Smooth muscle cell (in vitro differentiated cells): ENCODE data around the gene TUBA1A. TPM values are rescaled to one million over a fixed set of nuclear protein-coding genes. Genes with fewer than 3 reads are reported as not detected.

Experiments used
- DNase-seq: peaks from one replicate; lab custom pipeline; 2025; ENCODE audit not compliant: unreplicated experiment; lab: John Stamatoyannopoulos, UW
- H2AFZ ChIP-seq: fragments of 200-600 bp; sonication (generic); 2 replicates; pipeline ENCODE4 v1.6.0; 2016; ENCODE audit warnings: antibody characterized with exemption, low read depth, mild to moderate bottlenecking
- H3F3A ChIP-seq: fragments of 200-600 bp; sonication (generic); 2 replicates; pipeline ENCODE4 v1.6.0; 2017; ENCODE audit warnings: antibody characterized with exemption, low read depth
- H3K27ac ChIP-seq: fragments of 200-600 bp; sonication (generic); 2 replicates; pipeline ENCODE4 v1.5.1; 2016; ENCODE audit warnings: low read depth, mild to moderate bottlenecking
- H3K27me3 ChIP-seq: fragments of 200-600 bp; sonication (generic); 2 replicates; pipeline ENCODE4 v1.6.1; 2016; ENCODE audit warnings: low read depth, mild to moderate bottlenecking
- H3K36me3 ChIP-seq: fragments of 200-600 bp; sonication (generic); 2 replicates; pipeline ENCODE4 v1.5.1; 2016; ENCODE audit warnings: low read depth
- H3K4me1 ChIP-seq: fragments of 200-600 bp; sonication (generic); 2 replicates; pipeline ENCODE4 v1.5.1; 2016; ENCODE audit warnings: low read depth
- H3K4me2 ChIP-seq: fragments of 200-600 bp; sonication (generic); 2 replicates; pipeline ENCODE4 v1.6.0; 2016; ENCODE audit warnings: mild to moderate bottlenecking
- H3K4me3 ChIP-seq: fragments of 200-600 bp; sonication (generic); 2 replicates; pipeline ENCODE4 v1.5.1; 2016; ENCODE audit warnings: mild to moderate bottlenecking
- H3K79me2 ChIP-seq: fragments of 200-600 bp; sonication (generic); 2 replicates; pipeline ENCODE4 v1.6.0; 2016; ENCODE audit warnings: low read depth, mild to moderate bottlenecking
- H3K9ac ChIP-seq: fragments of 200-600 bp; sonication (generic); 2 replicates; pipeline ENCODE4 v1.6.0; 2016; ENCODE audit warnings: low read depth
- H3K9me3 ChIP-seq: fragments of 200-600 bp; sonication (generic); replicated peaks from 2 replicates; pipeline ENCODE4 v1.5.1; 2016; ENCODE audit warnings: low read depth
- H4K20me1 ChIP-seq: fragments of 200-600 bp; sonication (generic); 2 replicates; pipeline ENCODE4 v1.6.0; 2016; ENCODE audit warnings: low read depth
- CTCF ChIP-seq: fragments of 200-600 bp; sonication (generic); IDR thresholded peaks from 2 replicates; pipeline ENCODE4 v1.5.1; 2017; ENCODE audit warnings: borderline replicate concordance, mild to moderate bottlenecking, antibody characterized with exemption; ENCODE audit not compliant: insufficient read depth, poor library complexity, severe bottlenecking
- WGBS: methylation state at CpG from one replicate; pipeline ENCODE4 v1.1.7; 2016; ENCODE audit warnings: low lambda C conversion rate; 5-methylcytosine and 5-hydroxymethylcytosine counted together
- polyA plus RNA-seq: library from polyadenylated mRNA; unstranded; fragments of >200 nt; fragmentation: Nextera tagmentation; extraction: Ambion mirVana; gene quantifications from 2 replicates; pipeline ENCODE4 v1.2.1, GENCODE V29; 2016
- total RNA-seq: library from RNA; depleted of rRNA; stranded (reverse); fragments of >200 nt; gene quantifications from 2 replicates; pipeline ENCODE4 v1.2.3, GENCODE V29; 2014

Gene TUBA1A
- total and polyA plus RNA-seq, 2 experiments from 2014 or later: 1,161 to 1,375 TPM

- Histone ChIP-seq H3K4me1 (peaks cover 21% of the 10 kb centered on the region), H3K4me3 (no peak overlapping the region), H3K36me3 (no peaks in the 10 kb centered on the region), H3K27ac (no peak overlapping the region), H3K9ac (no peak overlapping the region), H3K4me2 (no peak overlapping the region), H2AFZ (no peak overlapping the region), H3F3A (no peaks in the 10 kb centered on the region), H3K27me3 (no peaks in the 10 kb centered on the region), H3K9me3 (no peaks in the 10 kb centered on the region), H4K20me1 (no peaks in the 10 kb centered on the region), H3K79me2 (no peaks in the 10 kb centered on the region)
- TF ChIP-seq CTCF: no peak
- no peak for DNase-seq
- 88% methylated on average over 6 of the region's 6 CpGs for WGBS
These were observed 41.4 kb upstream of the TUBA1A start for GRCh38 chr12:49230176-49230804.

- WGBS: 75% methylated on average over 3 of the region's 3 CpGs
These were observed 39.8 kb upstream of the TUBA1A start for GRCh38 chr12:49228653-49229052.

GRCh38 chr12:49227713-49228112 lies 38.8 kb upstream of the TUBA1A start:
- Histone ChIP-seq H3K9ac (no peak overlapping the region), H2AFZ (no peak overlapping the region), H3K27ac (no peak overlapping the region), H3K27me3 (no peaks in the 10 kb centered on the region), H4K20me1 (no peaks in the 10 kb centered on the region), H3F3A (no peaks in the 10 kb centered on the region), H3K4me3 (no peak overlapping the region), H3K4me2 (no peak overlapping the region), H3K36me3 (no peaks in the 10 kb centered on the region), H3K79me2 (no peaks in the 10 kb centered on the region), H3K9me3 (no peaks in the 10 kb centered on the region), H3K4me1 (peaks cover 16% of the 10 kb centered on the region)
- TF ChIP-seq CTCF: no peak
- WGBS: 97% methylated on average over 3 of the region's 3 CpGs
- no peak for DNase-seq

More at GRCh38 chr12:49228653-49229052, 39.8 kb upstream of the TUBA1A start:
- H3K36me3 ChIP-seq: no peaks in the 10 kb centered on the region
- H3K79me2 ChIP-seq: no peaks in the 10 kb centered on the region
- H3F3A ChIP-seq: no peaks in the 10 kb centered on the region
- no peak overlapping the region for H3K4me2 ChIP-seq
- H3K9ac ChIP-seq: no peak overlapping the region
- H3K4me1 ChIP-seq: peaks cover 16% of the 10 kb centered on the region
- H3K27ac ChIP-seq: no peak overlapping the region
- no peaks in the 10 kb centered on the region for H3K9me3 ChIP-seq
- H3K27me3 ChIP-seq: no peaks in the 10 kb centered on the region
- no peak overlapping the region for H3K4me3 ChIP-seq
- no peak overlapping the region for H2AFZ ChIP-seq
- DNase-seq: no peak
- TF ChIP-seq CTCF: no peak
- H4K20me1 ChIP-seq: no peaks in the 10 kb centered on the region

- no peaks in the 10 kb centered on the region for H3K79me2 ChIP-seq
- H3K36me3 ChIP-seq: no peaks in the 10 kb centered on the region
- no peak for TF ChIP-seq CTCF
- H3K4me2 ChIP-seq: no peak overlapping the region
- H3K9me3 ChIP-seq: no peaks in the 10 kb centered on the region
- no peak overlapping the region for H3K4me3 ChIP-seq
- H2AFZ ChIP-seq: no peak overlapping the region
- H3K27me3 ChIP-seq: no peaks in the 10 kb centered on the region
- no peaks in the 10 kb centered on the region for H4K20me1 ChIP-seq
- WGBS: 88% methylated on average over 7 of the region's 7 CpGs
- no peak for DNase-seq
- peaks cover 14% of the 10 kb centered on the region for H3K4me1 ChIP-seq
- no peaks in the 10 kb centered on the region for H3F3A ChIP-seq
- H3K27ac ChIP-seq: no peak overlapping the region
- no peak overlapping the region for H3K9ac ChIP-seq
These were observed 36.8 kb upstream of the TUBA1A start for GRCh38 chr12:49225576-49226166.
